ENCODE measurements around the gene POLL.

POLL gene

GRCh38 chr10:101624526-101625102 lies 36.6 kb upstream of the POLL start:
- Histone ChIP-seq H3K9me2 (replicated peaks; ENCODE audit: low read depth, low read length) (no peaks in the 10 kb centered on the region), H3K27me3 (ENCODE audit: insufficient read depth, low read length, poor library complexity, severe bottlenecking) (no peaks in the 10 kb centered on the region), H3K4me1 (ENCODE audit: insufficient read depth, low read length, poor library complexity, severe bottlenecking) (no peaks in the 10 kb centered on the region), H3K9me3 (ENCODE audit: insufficient read depth, low read depth, low read length) (no peaks in the 10 kb centered on the region), H3K9ac (ENCODE audit: low read depth, low read length, poor library complexity, severe bottlenecking) (no peak overlapping the region), H2AFZ (ENCODE audit: low read length) (no peak overlapping the region), H3F3A (ENCODE audit: low read depth) (no peaks in the 10 kb centered on the region), H3K79me2 (ENCODE audit: insufficient read depth, low read length) (no peaks in the 10 kb centered on the region), H4K20me1 (ENCODE audit: insufficient read depth, low read length, poor library complexity, severe bottlenecking) (no peaks in the 10 kb centered on the region), H3K4me3 (ENCODE audit: low read length, poor library complexity, severe bottlenecking) (no peak overlapping the region), H3K4me2 (ENCODE audit: low read depth, low read length, poor library complexity, severe bottlenecking) (no peak overlapping the region), H3K36me3 (ENCODE audit: insufficient read depth, low read length) (peaks cover 60% of the 10 kb centered on the region)
- no peak for TF ChIP-seq EZH2phosphoT487 (IDR thresholded peaks at IDR 0.05; ENCODE audit: borderline replicate concordance)
- TF ChIP-seq CTCF (conservative IDR thresholded peaks at IDR 0.05; ENCODE audit: low read length): no peak

GRCh38 chr10:101623528-101623927 lies 35.5 kb upstream of the POLL start:
- TF ChIP-seq EZH2phosphoT487 (IDR thresholded peaks at IDR 0.05; ENCODE audit: borderline replicate concordance): no peak
- no peak for TF ChIP-seq CTCF (conservative IDR thresholded peaks at IDR 0.05; ENCODE audit: low read length)
- peaks cover 62% of the 10 kb centered on the region for H3K36me3 ChIP-seq (ENCODE audit: insufficient read depth, low read length)
- H3K9ac ChIP-seq (ENCODE audit: low read depth, low read length, poor library complexity, severe bottlenecking): no peak overlapping the region

GRCh38 chr10:101619983-101620382 lies 31.9 kb upstream of the POLL start:
- Histone ChIP-seq H3K9me3 (ENCODE audit: insufficient read depth, low read depth, low read length) (no peaks in the 10 kb centered on the region), H2AFZ (ENCODE audit: low read length) (no peak overlapping the region), H3K4me2 (ENCODE audit: low read depth, low read length, poor library complexity, severe bottlenecking) (no peak overlapping the region), H4K20me1 (ENCODE audit: insufficient read depth, low read length, poor library complexity, severe bottlenecking) (no peaks in the 10 kb centered on the region), H3K9ac (ENCODE audit: low read depth, low read length, poor library complexity, severe bottlenecking) (no peak overlapping the region), H3K36me3 (ENCODE audit: insufficient read depth, low read length) (peaks cover 59% of the 10 kb centered on the region), H3K27me3 (ENCODE audit: insufficient read depth, low read length, poor library complexity, severe bottlenecking) (no peaks in the 10 kb centered on the region), H3K79me2 (ENCODE audit: insufficient read depth, low read length) (no peaks in the 10 kb centered on the region), H3K9me2 (replicated peaks; ENCODE audit: low read depth, low read length) (no peaks in the 10 kb centered on the region), H3F3A (ENCODE audit: low read depth) (no peaks in the 10 kb centered on the region), H3K4me3 (ENCODE audit: low read length, poor library complexity, severe bottlenecking) (no peak overlapping the region), H3K4me1 (ENCODE audit: insufficient read depth, low read length, poor library complexity, severe bottlenecking) (peaks cover 6% of the 10 kb centered on the region)
- no peak for TF ChIP-seq CTCF (conservative IDR thresholded peaks at IDR 0.05; ENCODE audit: low read length)
- no peak for TF ChIP-seq EZH2phosphoT487 (IDR thresholded peaks at IDR 0.05; ENCODE audit: borderline replicate concordance)

More at GRCh38 chr10:101623528-101623927, 35.5 kb upstream of the POLL start:
- Histone ChIP-seq H3K27me3 (ENCODE audit: insufficient read depth, low read length, poor library complexity, severe bottlenecking) (no peaks in the 10 kb centered on the region), H4K20me1 (ENCODE audit: insufficient read depth, low read length, poor library complexity, severe bottlenecking) (no peaks in the 10 kb centered on the region), H3F3A (ENCODE audit: low read depth) (no peaks in the 10 kb centered on the region), H3K4me2 (ENCODE audit: low read depth, low read length, poor library complexity, severe bottlenecking) (no peak overlapping the region), H3K9me3 (ENCODE audit: insufficient read depth, low read depth, low read length) (no peaks in the 10 kb centered on the region), H3K4me1 (ENCODE audit: insufficient read depth, low read length, poor library complexity, severe bottlenecking) (no peaks in the 10 kb centered on the region), H3K79me2 (ENCODE audit: insufficient read depth, low read length) (no peaks in the 10 kb centered on the region), H2AFZ (ENCODE audit: low read length) (no peak overlapping the region), H3K4me3 (ENCODE audit: low read length, poor library complexity, severe bottlenecking) (no peak overlapping the region), H3K9me2 (replicated peaks; ENCODE audit: low read depth, low read length) (no peaks in the 10 kb centered on the region)
